ENCODE measurements around the gene RNASEH2C.

The RNASEH2C gene

DNA sequence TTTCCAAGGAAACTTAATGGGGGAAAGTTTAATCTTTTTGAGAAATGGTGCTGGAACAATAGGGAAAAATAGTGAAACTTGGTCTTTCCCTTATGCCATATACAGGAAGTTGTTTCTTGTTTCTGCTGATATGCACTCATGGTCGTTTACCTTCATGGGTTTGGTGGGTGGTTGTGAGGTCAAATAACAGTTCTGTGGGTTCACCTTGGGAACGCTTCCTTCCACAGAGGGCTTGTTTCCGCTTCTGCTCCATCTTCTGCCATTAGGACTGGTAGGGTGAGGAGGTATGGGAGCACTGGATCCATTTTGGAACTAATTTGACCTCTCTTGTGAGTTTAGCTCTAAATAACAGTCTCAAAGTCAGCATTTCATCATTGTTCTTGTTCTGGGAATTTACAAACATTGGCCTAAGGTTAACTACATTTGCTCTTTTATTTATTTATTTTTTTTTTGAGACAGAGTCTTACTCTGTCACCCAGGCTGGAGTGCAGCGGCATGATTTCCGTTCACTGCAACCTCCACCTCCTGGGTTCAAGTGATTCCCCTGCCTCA is 40.3 kb downstream of the RNASEH2C start:
- no peak for DNase-seq

DNA sequence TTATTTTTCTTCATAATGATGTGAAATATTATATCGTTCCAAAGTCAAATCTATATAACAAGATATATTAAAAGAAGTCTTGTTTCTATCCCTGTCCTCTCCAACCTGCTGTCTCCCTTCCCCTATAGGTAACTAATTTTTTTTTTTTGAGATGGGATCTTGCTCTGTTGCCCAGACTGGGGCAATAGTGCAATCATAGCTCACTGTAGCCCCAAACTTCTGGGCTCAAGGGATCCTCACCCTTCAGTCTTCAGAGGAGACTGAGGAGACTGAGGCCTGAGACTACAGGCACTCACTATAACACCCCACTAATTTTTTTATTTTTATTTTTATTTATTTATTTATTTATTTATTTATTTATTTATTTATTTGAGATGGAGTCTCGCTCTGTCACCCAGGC is 47.6 kb downstream of the RNASEH2C start:
- no peak for DNase-seq

DNA sequence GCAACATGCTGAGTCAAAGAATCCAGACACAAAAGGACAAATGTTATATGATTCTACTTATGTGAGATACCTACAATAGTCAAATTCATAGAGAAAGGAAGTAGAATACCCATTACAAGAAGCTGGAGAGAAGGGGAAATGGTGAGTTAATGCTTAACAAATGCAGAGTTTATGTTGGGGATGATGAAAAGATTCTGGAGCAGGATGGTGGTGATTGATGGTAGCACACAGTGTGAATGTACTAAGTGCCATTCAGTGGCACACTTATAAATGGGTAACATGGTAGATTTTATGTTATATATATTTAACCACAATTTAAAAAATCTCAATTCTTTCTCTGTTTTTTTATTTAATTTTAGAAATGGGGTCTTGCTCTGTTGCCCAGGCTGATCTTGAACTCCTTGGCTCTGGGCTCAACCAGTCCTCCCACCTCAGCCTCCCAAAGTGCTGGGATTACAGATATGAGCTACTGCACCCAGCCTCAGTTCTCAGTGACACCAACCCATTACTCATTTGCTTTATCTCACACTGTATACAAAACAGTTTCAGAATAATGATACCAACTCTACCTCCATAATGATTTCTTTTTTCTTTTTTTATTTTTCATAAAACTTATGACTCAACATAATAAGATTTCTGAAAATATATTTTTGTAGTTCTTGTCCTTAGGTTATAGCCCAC is 48.3 kb downstream of the RNASEH2C start:
- DNase-seq, result no peak
